ENCODE results near the gene NME3.

NME3 gene

DNA sequence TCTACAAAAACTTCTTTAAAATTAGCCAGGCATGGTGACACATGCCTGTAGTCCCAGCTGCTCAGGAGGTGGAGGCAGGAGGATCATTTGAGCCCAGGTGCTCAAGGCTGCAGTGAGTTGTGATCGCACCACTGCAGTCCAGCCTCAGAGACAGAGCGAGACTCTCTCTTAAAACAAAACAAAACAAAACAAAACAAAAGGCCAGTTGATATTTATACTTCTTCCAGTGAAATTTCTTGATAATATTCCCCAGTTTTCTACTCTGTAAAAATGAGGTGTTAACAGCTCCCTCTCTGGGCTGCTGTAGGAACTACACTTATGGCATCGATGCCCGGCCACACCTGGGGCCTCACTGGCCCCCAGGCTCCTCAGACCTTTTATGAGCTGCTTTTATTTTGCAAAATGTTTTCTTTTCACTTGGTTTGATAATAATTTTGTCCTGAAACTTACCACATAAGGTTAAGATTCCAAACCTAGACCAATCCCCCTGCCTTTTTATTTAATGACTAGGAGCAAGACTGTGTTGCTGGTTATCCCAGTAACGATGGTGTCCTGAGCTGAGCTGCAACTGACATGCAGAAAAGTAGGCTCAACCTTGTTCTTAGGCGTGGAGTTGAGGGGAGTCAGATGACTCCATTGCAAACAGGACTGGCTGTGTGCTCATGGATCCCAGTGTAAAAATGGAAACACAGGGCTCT is 47.7 kb downstream of the NME3 start:
- H3K4me3 ChIP-seq (replicated peaks; ENCODE audit: low read depth, low read length), result no peak overlapping the region
- TF ChIP-seq, protein P1, sequence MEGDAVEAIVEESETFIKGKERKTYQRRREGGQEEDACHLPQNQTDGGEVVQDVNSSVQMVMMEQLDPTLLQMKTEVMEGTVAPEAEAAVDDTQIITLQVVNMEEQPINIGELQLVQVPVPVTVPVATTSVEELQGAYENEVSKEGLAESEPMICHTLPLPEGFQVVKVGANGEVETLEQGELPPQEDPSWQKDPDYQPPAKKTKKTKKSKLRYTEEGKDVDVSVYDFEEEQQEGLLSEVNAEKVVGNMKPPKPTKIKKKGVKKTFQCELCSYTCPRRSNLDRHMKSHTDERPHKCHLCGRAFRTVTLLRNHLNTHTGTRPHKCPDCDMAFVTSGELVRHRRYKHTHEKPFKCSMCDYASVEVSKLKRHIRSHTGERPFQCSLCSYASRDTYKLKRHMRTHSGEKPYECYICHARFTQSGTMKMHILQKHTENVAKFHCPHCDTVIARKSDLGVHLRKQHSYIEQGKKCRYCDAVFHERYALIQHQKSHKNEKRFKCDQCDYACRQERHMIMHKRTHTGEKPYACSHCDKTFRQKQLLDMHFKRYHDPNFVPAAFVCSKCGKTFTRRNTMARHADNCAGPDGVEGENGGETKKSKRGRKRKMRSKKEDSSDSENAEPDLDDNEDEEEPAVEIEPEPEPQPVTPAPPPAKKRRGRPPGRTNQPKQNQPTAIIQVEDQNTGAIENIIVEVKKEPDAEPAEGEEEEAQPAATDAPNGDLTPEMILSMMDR (IDR thresholded peaks at IDR 0.05; ENCODE audit: low read length, missing control alignments), result peak; percentile 76
- peak; percentile 54 for DNase-seq (ENCODE audit: low read depth)

DNA sequence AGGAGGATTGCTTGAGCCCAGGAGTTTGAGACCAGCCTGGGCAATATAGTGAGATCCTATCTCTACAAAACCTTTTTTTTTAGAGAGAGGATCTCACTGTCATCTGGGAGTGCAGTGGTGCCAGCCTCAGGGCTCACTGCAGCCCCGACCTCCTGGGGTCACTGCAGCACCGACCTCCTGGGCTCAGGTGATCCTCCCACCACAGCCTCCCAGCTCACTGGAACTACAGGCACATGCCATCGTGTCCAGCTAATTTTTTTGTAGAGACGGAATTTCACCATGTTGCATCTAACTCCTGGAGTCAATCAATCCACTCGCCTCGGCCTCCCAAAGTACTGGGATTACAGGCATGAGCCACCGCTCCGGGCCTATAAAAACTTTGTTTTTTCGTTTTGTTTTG is 50.0 kb downstream of the NME3 start:
- TF ChIP-seq, protein P1 (IDR thresholded peaks at IDR 0.05; ENCODE audit: low read length, missing control alignments), result no peak
- H3K4me3 ChIP-seq (replicated peaks; ENCODE audit: low read depth, low read length), result no peak overlapping the region
- no peak for DNase-seq (ENCODE audit: low read depth)
